ENCODE data around the gene IQSEC1. TPM values are rescaled to one million over a fixed set of nuclear protein-coding genes. Genes with fewer than 3 reads are reported as not detected.

IQSEC1 gene
- total RNA-seq, 1 donor from 2014 or later = 211 TPM

DNA sequence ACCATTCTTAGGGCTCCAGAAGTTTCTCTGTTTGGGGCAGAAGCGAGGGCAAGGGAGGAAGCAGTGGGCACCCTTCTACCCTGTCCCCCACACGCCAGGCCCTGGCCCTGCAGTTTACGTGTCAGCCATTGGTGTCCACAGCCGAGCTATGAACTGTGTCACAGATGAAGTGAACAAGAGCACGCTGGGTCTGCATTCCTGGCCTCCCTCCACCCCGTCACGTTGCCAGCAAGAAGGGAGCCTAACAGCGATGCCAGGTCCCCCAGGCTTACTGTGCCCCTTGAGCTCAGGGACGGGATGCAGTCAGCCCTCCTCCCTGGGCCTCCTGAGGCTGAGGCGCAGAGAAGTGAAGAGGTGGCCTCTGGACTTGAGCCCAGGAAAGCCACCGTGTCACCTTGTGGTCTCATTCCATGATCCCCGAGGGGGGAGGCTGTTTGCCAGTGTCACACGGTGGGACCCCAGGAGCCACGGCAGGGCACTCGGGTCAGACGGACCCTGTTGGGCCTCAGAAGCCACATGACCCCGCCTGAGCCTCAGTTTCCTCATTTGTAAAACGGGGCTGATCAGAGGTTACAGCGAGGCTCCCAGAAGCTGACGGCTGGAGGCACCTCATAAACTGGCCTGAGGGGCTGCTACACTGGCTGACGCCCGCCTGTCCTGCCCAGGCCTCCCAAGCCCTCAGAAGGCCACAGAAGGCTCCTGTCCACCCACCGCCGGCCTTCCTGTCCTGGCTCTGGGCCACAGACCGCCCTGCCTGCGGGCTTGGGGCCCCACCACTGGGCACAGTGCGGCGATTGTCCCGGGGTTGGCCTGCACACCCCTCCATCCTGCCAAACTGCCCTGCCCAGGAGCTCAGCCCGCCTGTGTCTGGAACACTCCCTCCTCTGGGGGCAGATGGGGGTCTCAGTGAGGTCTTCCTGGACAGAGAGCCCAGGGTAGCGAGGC lies 18.6 kb downstream of the IQSEC1 start:
- no peak overlapping the region for H3K27ac Mint-ChIP-seq (ENCODE audit: unreplicated experiment)
- TF ChIP-seq, protein P1, sequence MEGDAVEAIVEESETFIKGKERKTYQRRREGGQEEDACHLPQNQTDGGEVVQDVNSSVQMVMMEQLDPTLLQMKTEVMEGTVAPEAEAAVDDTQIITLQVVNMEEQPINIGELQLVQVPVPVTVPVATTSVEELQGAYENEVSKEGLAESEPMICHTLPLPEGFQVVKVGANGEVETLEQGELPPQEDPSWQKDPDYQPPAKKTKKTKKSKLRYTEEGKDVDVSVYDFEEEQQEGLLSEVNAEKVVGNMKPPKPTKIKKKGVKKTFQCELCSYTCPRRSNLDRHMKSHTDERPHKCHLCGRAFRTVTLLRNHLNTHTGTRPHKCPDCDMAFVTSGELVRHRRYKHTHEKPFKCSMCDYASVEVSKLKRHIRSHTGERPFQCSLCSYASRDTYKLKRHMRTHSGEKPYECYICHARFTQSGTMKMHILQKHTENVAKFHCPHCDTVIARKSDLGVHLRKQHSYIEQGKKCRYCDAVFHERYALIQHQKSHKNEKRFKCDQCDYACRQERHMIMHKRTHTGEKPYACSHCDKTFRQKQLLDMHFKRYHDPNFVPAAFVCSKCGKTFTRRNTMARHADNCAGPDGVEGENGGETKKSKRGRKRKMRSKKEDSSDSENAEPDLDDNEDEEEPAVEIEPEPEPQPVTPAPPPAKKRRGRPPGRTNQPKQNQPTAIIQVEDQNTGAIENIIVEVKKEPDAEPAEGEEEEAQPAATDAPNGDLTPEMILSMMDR (IDR thresholded peaks at IDR 0.05; ENCODE audit: partially characterized antibody, unreplicated experiment) = no peak
- no peak for DNase-seq
- H3K27me3 Mint-ChIP-seq (ENCODE audit: unreplicated experiment) = peaks cover 6% of the 10 kb centered on the region
- peaks cover 2% of the 10 kb centered on the region for H3K9me3 Mint-ChIP-seq (ENCODE audit: unreplicated experiment)
- no peaks in the 10 kb centered on the region for H3K36me3 Mint-ChIP-seq (ENCODE audit: unreplicated experiment)
- H3K4me3 Mint-ChIP-seq (ENCODE audit: unreplicated experiment) = no peak overlapping the region
- peaks cover 11% of the 10 kb centered on the region for H3K4me1 Mint-ChIP-seq (ENCODE audit: low read depth, unreplicated experiment)

DNA sequence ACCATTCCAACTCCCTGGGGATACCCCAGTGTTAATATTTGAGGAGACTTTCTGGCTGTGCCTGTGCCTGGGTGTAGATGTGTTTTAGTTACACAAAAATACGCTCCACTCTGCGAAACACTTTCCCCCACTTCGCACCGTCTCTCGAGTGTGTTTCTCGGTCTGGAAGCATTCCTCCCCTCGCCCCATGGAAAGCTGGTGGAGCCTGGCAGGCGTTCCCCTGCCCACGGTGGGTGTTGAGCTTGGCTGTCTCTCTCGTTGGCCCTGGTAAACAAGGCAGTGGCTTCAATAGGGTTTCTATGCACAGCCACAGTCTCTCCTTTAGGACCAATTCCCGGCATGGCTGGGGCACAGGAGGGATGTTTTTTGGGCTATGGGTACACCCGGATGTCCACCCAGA lies 19.3 kb downstream of the IQSEC1 start:
- DNase-seq = no peak
- peaks cover 17% of the 10 kb centered on the region for H3K4me1 Mint-ChIP-seq (ENCODE audit: low read depth, unreplicated experiment)

DNA sequence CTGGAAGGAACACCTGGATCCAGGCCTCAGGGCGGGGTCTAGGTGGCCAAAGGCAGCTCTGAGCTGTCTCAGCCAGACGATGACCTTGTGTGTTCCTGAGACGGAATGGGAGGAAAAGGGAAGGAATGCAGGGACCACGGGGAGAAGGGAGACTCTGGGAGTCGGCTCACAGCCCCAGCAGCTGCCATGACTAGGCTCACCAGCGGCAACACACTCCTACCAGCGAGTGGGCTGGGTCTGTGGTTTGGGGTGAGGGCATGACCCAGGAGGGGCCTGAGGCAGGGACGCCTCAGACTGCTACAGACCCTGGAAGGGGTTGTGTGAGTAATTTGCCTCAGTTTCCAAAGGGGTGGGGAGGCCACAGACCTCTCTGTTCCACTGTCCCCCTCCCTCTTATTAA lies 19.8 kb downstream of the IQSEC1 start:
- Mint-ChIP-seq H3K36me3 (ENCODE audit: unreplicated experiment) (no peaks in the 10 kb centered on the region), H3K27me3 (ENCODE audit: unreplicated experiment) (peaks cover 4% of the 10 kb centered on the region), H3K27ac (ENCODE audit: unreplicated experiment) (no peak overlapping the region), H3K9me3 (ENCODE audit: unreplicated experiment) (peaks cover 4% of the 10 kb centered on the region), H3K4me3 (ENCODE audit: unreplicated experiment) (no peak overlapping the region), H3K4me1 (ENCODE audit: low read depth, unreplicated experiment) (peaks cover 19% of the 10 kb centered on the region)
- TF ChIP-seq, protein P1 (IDR thresholded peaks at IDR 0.05; ENCODE audit: partially characterized antibody, unreplicated experiment) = no peak
- DNase-seq = no peak

More for the DNA sequence above, 19.3 kb downstream of the IQSEC1 start:
- TF ChIP-seq, protein P1 (IDR thresholded peaks at IDR 0.05; ENCODE audit: partially characterized antibody, unreplicated experiment) = no peak
- H3K27me3 Mint-ChIP-seq (ENCODE audit: unreplicated experiment) = peaks cover 4% of the 10 kb centered on the region
- no peaks in the 10 kb centered on the region for H3K36me3 Mint-ChIP-seq (ENCODE audit: unreplicated experiment)
- no peak overlapping the region for H3K4me3 Mint-ChIP-seq (ENCODE audit: unreplicated experiment)
- no peak overlapping the region for H3K27ac Mint-ChIP-seq (ENCODE audit: unreplicated experiment)
- H3K9me3 Mint-ChIP-seq (ENCODE audit: unreplicated experiment) = peaks cover 4% of the 10 kb centered on the region

DNA sequence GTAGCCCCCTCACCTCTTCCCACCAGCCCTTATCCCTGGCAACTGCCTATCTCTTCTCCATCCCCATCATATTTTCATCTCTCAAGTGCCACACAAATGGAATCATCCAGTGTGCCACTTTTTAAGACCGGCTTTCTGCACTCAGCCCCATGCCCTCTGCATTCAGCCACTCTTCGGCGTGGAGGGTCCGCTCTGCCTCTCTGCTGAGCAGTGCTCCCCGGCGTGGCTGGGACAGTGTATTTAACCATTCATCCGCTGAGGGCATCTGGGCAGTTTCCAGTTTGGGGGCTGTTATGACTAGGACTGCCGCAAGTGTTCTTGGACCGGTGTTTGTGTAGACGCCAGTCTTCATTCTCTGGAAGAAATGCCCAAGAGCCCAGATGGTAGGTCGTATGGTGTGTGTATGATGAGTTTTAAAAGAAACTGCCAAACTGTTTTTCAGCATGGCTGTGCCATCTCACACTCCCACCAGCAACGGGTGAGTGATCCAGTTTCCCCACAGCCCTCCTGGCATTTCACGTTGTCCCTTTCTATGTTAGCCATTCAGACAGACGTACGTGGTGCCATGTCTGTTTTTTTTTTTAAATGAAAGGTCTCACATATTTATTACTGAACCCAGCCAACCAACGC lies 20.9 kb downstream of the IQSEC1 start:
- DNase-seq = no peak
- peaks cover 4% of the 10 kb centered on the region for H3K27me3 Mint-ChIP-seq (ENCODE audit: unreplicated experiment)
- H3K4me3 Mint-ChIP-seq (ENCODE audit: unreplicated experiment) = no peak overlapping the region
- H3K4me1 Mint-ChIP-seq (ENCODE audit: low read depth, unreplicated experiment) = peaks cover 20% of the 10 kb centered on the region
- H3K36me3 Mint-ChIP-seq (ENCODE audit: unreplicated experiment) = no peaks in the 10 kb centered on the region
- H3K27ac Mint-ChIP-seq (ENCODE audit: unreplicated experiment) = no peak overlapping the region
- peaks cover 4% of the 10 kb centered on the region for H3K9me3 Mint-ChIP-seq (ENCODE audit: unreplicated experiment)
- TF ChIP-seq, protein P1 (IDR thresholded peaks at IDR 0.05; ENCODE audit: partially characterized antibody, unreplicated experiment) = no peak

DNA sequence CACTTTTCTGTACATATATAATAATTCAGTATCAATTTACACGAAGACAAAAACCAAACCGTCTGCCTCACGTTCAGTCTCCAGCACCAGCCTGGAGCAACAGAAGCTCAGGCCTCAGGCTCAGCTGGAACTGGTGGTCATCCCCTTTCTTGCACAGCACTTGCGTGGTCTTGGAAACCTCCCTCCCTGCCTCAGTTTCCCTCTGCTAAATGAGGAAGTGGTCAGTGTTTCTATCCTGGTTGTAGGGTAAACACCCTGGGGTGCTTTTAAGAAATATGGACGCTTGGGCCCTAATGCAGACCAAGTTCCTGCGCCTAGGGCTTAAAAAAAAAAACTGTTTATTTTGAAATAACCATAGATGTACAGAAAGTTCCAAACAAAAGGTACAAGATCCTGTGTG lies 21.6 kb downstream of the IQSEC1 start:
- peaks cover 4% of the 10 kb centered on the region for H3K27me3 Mint-ChIP-seq (ENCODE audit: unreplicated experiment)
- peaks cover 28% of the 10 kb centered on the region for H3K4me1 Mint-ChIP-seq (ENCODE audit: low read depth, unreplicated experiment)
- no peaks in the 10 kb centered on the region for H3K36me3 Mint-ChIP-seq (ENCODE audit: unreplicated experiment)
- DNase-seq = no peak
- no peak overlapping the region for H3K27ac Mint-ChIP-seq (ENCODE audit: unreplicated experiment)
- no peak overlapping the region for H3K4me3 Mint-ChIP-seq (ENCODE audit: unreplicated experiment)
- peaks cover 4% of the 10 kb centered on the region for H3K9me3 Mint-ChIP-seq (ENCODE audit: unreplicated experiment)
- TF ChIP-seq, protein P1 (IDR thresholded peaks at IDR 0.05; ENCODE audit: partially characterized antibody, unreplicated experiment) = no peak

Measured in glutamatergic neuron (in vitro differentiated cells).